Stimulated activated naive CD8-positive, alpha-beta T cell treated with anti-CD3 and anti-CD28 coated beads, Interleukin-15, Interleukin-2, amounts not matched to agents 100 U/mL and 50 U/mL, for 24 hours (primary cell): ENCODE results near the gene SCD5.
A peak's percentile ranks its signal among the peaks of the same experiment; 100 is the strongest.

ENCODE experiments used
- ATAC-seq: fragments of 150-1000 bp; cut with Tn5 transposase; one replicate; pipeline ENCODE4 v1.10.0; 2021
- DNase-seq: peaks from one replicate; pipeline ENCODE4 v3.0.0; 2021

Gene SCD5

DNA sequence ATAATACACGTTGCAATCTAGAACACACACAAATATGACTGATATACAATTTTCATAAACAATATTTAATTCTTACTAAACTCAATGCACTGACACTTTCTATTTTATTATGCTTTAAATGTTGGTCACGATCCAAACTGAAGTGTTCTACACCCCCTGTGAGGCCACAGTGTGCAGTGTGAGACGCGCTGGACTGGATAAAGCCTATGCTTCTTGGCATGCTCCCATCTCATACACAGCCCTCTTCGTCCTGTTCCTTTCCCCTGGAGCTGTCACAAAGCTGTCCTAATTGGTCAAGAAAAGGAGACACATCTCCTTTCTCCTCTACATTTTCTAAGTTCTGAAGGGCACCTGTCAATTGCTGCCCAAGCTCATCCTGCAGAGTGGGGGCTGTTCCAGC is 72.0 kb downstream of the SCD5 start:
- DNase-seq (no peak), ATAC-seq (no peak)

DNA sequence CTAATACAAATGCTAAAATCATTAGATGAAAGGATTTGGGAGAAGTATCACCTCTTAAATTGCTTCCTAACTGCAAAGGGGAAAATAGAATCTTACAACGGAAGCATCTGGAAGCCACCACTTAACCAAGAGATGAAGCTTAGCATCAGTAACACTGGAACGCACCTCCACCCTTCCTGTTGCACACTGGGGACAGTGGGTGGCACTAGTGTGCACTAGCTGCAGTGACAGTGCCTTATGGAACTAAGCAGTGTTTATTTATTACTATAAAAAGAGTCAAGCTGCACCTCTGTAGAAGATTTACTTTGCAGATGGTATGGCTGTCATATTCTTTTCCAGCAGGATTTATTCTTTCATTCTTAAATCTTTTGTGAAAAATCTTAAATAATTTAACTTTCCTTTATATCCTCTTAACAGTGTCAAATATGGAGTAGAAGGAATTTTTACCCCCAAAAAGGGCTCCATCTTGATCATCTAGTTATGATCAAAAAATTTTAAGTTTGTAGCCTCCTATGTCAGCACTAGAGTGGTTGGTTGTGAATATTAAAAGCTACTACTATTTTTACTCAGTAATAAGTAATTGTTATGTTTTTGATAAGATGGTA is 76.7 kb downstream of the SCD5 start:
- DNase-seq (peak; percentile 34), ATAC-seq (peak; percentile 87)

DNA sequence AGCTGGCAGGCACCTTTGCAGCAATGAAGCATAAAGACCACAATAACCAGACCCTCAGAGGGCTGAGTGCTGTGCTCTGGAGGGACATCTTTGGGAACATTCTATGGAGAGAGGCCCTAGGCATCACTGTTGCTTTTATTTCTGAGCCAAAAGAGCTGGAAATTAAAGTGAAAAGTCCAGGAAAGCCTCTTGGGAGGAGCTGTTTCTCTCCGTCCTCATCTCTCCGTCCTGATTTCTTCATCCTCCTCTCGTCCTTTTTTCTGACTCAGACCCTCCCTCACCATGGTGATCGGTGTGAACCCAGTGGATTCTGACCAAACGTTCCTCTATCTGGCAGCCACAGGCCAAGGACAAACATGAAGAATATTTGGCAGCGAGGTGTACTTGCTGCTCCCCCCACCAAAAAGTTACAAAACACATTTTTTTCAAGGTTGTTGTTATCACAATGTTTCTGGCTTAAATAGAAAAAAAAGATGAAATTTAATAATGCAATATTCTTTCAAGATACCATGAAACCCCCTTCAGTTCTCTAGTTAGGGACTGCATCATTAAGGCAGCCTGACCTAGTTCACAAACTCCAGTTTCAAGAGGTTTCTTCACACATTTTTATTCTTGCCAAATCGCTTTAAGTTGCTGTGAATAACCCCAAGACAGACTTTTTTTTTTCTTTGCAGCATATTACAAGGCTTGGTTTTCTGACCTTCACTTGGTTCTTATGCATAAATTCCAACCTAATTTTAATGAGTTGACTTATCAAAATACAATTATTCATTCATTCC is 80.2 kb downstream of the SCD5 start:
- no peak for ATAC-seq

DNA sequence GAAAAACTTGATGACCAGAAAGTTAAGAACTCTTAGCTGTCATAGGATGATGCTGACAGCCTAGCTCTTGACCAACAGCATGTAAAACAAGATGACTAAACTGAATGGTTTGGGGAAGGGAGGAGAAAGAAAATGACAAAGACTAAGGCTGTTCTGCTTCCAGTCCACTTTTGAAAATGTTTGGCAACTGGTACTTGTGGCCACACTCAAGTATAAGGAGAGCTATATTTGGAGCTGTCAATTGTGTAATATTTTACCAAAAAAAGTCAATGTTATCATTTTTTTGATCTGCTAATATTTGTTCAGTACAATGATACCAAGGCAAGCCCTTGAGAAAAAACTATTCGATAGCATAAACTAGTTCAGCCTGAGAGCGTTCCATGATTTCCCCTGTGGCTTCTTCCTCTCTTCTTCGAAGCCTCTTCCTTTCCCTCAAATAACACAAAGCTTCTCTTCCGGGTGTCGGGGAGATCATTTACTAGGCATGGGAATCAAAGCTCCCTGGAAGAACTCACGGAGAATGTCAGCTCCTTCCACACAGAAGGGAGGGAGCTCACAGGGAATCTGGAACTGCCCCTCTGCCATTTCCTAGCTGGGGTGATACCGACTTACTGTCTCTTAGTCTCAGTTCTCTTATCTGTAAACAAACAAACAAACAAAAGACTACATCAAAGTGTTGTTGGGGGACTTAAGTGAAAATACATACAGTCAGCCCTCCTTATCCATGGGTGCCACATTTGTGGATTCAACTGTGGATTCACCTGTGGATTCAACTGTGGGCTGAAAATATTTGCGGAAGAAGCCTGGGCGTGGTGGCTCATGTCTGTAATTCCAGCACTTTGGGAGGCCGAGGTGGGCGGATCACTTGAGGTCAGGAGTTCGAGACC is 82.6 kb downstream of the SCD5 start:
- ATAC-seq (no peak), DNase-seq (no peak)

More for the DNA sequence above, 80.2 kb downstream of the SCD5 start:
- DNase-seq: no peak

DNA sequence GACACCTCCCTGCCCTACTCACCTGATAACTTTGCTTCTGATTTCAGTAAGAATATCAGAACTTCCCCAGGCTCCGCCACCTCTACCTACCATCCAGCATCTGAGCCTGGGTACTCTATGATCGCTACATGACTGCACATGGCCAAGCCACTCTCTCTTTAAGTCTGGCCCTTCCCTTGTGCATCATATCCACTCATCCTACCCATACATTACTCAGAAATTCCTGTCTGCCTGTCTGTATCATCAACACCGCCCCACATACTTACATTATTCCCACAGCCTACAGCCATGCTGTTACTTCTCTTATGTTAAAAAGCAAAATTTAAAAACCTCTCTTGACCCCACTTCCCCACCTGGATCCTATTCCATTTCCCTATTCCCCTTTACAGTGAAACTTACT is 84.7 kb downstream of the SCD5 start:
- DNase-seq (no peak), ATAC-seq (no peak)

DNA sequence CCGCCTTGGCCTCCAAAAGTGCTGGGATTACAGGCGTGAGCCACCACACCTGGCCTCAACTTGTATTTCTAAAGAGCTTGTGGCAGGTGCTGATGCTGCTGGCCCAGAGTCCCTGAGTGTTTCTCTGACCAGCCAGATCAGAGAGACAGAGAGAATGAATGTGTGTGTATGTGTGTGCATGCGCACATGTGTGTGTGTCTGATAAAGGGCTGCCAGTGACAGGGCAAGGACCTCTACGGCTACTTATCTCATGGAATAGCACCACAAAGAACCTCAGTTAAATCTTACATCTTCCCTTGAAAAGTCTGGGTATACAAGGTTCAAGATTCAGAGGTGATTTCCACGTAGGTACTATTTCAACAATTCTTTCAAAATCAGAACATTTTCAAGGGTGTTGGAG is 86.0 kb downstream of the SCD5 start:
- no peak for ATAC-seq

DNA sequence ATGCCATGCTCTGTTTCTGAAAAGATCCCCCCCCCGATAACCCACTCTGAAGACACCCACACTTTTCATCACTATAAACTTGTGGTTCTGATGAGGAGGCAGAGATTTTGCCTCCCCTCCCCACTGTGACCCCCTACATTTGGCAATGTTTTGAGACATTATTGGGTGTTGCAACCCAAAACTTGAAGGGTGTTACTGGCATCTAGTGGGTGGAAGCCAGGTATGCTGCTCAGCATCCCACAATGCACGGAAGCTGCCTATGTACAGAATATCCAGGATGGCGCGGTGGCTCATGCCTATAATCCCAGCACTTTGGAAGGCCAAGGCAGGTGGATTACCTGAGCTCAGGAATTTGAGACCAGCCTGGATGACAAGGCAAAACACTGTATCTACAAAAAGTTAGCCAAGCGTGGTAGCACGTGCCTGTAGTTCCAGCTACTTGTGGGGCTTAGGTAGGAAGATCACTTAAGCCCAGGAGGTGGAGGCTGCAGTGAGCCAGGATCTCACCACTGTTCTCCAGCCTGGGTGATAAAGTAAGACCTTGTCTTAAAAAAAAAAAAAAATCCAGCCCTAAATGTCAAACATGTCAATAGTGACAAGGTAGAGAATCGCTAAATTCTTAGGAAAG is 87.3 kb downstream of the SCD5 start:
- ATAC-seq (no peak), DNase-seq (no peak)

More for the DNA sequence above, 86.0 kb downstream of the SCD5 start:
- no peak for DNase-seq

DNA sequence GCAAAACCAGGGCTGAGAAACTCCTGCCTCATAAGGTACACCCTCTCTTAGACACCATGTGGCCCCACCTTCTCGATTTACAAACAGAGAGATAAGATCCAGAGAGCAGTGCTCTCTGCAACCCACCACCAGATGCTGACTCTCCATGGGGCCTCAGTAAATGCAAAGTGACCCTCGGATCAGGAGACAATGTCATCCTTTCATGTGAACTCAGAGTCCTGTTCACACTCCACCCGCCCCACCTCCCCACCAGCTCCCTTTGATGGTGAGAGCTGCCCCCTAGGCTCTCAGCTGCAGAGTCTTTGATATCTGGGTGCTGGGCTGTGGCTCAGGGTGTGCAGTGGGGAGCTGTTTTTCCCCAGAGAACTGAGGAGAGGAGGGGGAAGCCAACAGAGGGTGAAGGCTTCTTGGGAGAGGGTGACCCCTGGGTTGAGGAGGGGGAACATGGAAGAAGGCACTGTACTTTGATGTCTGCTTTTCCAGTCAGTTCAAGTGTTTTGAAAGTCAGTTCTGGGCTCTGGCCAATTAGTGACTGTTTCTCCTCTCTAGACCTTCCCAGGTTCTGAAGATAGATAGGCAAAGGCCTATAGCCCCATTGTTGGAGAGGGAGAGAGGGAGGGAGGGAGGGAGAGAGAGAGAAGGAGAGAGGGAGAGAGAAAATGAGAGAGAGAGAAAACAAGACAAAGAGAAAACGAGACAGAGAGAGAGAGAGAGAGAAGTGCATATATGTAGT is 88.2 kb downstream of the SCD5 start:
- DNase-seq: no peak
- ATAC-seq: no peak

DNA sequence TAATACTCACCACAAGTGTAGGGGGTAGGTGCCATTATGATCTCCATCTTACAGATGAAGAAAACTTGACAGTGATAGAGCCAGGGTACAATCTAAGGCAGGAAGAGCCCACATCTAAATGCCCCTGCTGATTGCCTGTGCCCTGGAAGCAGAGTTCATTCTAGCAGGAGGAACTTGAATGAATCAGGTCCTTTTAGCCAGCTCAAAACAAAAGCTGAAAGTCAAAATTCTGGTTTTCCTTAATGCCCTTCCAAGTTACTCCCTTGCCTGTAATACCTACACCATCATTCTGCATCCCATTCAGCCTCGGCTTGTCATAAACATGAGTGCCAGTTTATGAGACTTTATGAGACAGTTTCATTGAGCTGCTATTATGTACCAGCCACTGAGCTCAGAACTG is 89.6 kb downstream of the SCD5 start:
- ATAC-seq (no peak), DNase-seq (no peak)

DNA sequence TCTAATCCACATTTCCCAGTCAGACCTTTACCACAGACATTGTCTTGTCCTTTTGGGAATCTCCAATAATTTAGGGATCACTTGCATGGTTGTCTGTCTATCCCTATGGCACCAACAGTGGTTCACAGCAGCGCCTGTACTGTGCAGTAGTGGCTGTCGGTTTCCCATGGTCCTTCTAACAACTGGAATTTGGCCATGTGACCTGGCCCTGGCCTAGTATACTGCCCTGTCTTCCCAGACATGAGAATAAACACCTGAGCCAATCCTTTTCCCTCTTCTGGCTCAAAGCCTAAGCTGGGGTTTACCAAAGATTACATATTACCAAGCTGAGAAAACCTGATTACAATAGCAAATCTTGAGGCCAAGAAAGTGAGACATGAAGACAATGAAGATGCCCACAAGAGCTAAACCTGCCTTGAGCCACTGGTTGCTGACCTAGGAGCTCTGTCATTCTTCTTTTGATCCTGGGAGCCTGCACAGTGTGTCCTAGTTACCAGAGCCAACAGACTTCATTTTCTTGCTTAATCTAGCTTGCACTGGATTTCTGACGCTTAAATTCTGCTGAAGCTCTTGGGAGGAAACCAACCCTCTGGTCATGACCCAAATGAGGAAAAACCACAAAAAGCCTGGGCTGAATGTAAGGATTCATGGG is 92.1 kb downstream of the SCD5 start:
- ATAC-seq (no peak), DNase-seq (no peak)

DNA sequence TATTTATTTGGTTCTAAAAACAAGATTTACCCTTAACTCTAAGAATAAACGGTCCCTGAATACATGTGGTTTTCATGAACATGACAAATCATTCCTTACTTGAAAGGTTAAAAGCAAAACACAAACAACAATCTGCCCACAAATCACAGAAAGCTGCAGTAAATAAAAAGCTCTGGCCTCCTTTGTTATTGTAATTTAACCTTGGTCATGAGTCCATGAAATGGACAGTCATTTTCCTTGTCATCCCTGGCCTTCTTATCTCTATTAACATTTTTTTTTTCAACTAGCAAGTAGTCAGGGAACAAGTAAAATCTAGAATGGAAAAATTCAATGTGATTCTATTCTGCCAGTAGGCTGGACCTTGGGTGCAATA is 92.7 kb downstream of the SCD5 start:
- DNase-seq (no peak), ATAC-seq (no peak)

DNA sequence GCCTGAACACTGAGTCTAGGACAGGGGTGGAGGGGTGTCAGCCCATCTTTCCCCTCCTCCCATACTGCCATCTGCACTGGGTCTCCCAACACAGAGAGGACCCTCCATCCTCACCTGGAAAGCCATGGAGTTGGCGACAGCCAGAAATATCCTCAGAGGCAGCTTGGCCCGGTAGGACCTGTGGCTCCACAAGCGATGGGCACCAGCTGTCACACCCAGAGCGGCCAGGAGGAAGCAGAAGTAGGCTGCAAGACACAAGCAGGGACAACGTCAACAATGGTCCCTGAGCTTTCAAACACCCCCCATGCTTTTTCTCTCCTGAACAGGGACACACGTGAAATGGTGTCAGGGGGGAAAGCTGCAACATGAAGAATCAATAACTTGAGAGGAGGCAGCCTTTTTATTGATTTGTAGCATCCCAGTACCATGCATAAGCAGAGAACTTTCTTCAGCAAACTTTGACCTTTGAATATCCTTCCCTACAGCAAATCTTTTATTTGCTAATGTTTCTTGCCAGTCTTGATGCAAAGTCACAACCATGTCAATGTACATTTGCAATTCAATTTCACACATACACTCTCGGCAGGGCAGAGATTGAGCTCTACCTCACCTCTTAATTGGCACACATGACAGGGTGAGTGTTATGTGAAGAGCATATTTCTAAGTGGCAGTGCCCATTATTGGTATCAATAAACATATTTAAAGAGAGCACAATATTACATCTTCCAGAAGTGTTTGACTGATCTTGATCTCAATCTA is 93.2 kb downstream of the SCD5 start:
- ATAC-seq (no peak), DNase-seq (no peak)

DNA sequence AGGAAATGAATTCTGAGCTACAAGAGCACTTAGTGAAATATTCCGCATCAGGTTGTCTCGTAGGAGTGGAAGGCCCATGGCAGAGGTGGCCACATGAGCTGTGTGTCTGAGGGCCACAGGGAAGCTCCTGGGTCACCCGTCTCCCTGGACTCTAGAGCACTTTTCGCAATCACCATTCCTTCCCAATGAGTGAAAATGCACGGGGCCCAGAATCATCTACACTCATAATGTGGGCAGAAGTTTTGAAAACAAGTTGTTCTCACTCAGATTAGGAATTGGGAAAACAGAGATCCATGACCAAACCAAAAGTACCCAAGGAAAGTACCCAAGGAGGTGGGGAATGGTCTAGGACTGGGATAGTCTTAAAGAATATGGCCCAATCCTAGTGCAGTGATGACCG is 94.4 kb downstream of the SCD5 start:
- DNase-seq (no peak), ATAC-seq (no peak)

DNA sequence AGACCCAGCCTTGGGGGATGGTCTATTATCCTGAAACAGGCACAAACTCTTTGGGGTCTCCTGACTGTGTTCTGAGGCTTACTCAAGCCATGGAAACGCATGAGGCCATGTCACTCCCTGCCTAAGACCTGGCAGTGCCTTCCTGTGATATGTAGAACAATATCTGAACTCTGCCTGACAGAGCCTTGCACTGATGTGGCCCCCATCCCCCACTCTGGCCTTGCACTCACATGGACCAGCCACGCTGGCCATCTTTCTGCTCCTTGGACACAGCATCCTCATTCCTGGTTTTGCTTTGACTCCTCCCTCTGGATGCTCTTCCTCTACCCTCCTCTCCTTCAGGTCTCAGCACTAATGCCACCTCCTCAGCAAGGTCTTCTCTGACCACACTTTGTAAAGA is 100.2 kb downstream of the SCD5 start:
- ATAC-seq: no peak
- DNase-seq: no peak

DNA sequence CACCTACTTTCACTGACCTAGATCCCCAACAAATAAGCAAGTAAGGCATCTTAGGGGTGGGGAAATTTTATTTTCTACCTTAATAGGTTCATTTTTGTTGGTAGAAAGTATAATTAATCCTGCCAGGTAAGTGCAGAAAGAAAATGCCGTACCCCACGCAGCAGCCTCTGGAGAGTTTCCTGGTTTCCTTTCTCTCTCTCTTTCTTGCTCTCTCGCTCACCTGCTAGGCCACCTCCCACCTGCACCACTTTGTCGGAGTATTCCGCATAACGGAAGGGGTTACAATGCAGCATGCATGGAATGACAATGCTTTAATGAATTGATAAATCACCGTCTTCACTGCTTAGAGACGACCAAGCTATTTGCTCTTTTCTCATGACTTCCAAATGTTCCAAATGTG is 101.0 kb downstream of the SCD5 start:
- no peak for DNase-seq

DNA sequence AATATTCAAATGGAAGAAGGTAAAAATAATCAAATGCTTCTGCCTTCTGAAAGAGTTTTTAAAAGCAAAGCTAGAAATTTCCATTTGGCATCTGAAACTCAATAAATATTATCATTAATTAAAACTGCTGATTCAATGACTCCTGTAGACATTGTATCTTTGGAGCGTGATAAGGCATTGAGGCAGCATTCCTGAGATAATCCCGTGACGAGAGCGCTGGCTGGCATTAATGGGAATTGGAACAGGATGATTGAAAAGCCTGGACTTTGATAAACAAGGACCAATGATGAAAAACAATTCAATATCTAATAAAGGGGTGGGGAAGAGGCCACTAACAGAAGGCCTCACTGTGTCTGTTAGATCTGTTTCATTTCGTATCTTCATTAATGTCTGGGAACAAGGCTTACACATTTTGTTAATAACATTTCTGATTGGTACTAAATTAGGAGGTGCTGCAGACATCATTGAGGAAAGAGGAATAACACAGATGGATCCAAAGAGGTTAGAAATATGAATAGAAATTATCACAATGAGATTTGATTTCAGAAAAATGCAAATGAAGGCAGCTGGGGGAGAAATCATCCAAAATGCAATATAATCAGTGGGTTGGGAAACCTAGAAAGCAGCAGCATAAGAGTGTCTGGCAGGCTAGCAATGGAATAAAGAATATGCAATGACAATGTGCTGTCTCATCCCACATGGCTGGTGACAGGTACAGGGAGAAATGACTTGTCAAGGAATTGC is 102.3 kb downstream of the SCD5 start:
- DNase-seq (no peak), ATAC-seq (no peak)

More for the DNA sequence above, 101.0 kb downstream of the SCD5 start:
- no peak for ATAC-seq

DNA sequence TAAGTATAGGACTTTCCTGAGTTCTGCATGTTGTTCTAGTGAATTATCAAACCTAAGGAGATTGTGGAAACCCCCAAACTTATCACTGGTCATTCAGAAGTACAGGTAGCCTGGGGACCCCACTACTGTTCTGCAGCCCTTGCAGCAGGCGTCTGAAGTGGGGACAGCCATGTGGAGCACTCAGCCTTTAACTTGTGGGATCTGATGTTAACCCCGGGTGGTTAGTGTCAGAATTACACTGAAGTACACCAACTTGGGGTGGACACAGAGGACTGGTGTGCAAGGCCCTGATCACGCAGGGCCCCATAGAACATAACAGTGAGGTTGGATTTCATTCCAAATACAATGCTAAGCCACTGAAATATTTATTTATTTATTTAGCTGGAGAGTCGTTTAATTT is 103.7 kb downstream of the SCD5 start:
- ATAC-seq: no peak
- DNase-seq: no peak

DNA sequence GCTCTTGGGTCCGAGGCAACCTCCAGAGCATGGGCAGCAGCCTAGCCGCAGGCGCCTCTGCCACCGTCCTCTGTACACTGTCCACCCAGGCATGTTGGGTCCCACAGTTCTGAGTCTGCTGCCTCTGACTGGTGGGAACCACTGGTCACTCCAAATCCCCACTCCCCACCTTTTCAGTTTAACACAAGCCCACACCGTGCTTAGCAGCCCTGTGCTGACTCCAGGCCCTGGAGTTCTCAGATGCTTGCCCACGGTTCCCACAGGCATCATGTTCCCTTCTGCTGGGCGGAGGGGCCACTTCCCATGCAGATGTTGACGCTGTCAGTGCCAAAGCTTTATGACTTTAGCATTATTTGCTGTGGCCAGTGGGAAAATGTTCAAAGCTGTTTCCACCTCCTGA is 104.5 kb downstream of the SCD5 start:
- DNase-seq (no peak), ATAC-seq (no peak)

DNA sequence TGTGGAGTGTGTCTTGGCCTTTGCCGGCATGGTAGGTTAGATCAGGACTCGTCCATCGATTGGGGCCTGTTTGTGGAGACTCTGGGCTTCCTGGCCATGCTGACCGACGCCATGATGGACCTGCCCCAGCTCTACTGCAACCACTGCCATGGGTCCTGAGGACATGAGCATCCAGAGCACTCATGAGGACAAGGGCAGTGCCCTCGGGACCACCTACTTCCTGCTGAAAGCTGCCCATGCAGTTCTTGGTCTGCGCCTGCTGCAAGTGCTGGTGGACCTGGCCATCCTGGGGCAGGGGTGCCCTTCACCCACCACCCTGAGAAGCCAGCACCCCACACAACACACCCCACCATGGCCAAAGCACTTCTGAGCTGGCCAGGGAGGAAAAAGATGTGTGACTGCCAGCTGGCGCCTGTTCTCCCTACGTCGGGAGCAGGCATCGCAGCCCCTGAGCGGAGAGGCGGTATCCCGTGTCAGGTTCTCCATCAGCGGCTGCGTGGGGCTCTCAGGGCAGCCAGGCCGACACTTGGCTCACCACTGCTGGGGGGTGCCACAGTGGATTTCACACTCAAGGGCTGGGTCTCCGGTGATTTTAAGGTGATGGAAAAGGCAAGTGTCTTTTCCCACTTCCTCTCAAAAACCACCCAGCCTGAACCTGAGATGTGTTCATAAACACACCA is 106.4 kb downstream of the SCD5 start:
- ATAC-seq (no peak), DNase-seq (no peak)
